Measurements from ENCODE around the gene VTI1B. TPM values are rescaled to one million over a fixed set of nuclear protein-coding genes. Genes with fewer than 3 reads are reported as not detected.

The VTI1B gene
- total and polyA plus RNA-seq, 3 experiments from 2014 or later, result 81.4 to 94.4 (median 93.7) TPM

Other genes starting within 250 kb of the VTI1B start
- 1 to 10 TPM; 3.2 to 4.4 TPM for gene TMEM229B, start 185.9 kb downstream of the VTI1B start, total RNA-seq
- gene TMEM229B, start 185.9 kb downstream of the VTI1B start, polyA plus RNA-seq, result 34.4 TPM
- gene PLEKHH1, start 141.3 kb downstream of the VTI1B start, total RNA-seq, result under 1 TPM; 0.77 to 0.86 TPM
- not detected for gene PLEKHH1, start 141.3 kb downstream of the VTI1B start, polyA plus RNA-seq
- gene PIGH, start 74.4 kb downstream of the VTI1B start, total RNA-seq, result 10 to 100 TPM; 24.2 to 26.1 TPM
- 39.3 TPM for gene PIGH, start 74.4 kb downstream of the VTI1B start, polyA plus RNA-seq
- 1 to 10 TPM; 2.3 to 2.8 TPM for gene ARG2, start 54.7 kb downstream of the VTI1B start, total RNA-seq
- 1.2 TPM for gene ARG2, start 54.7 kb downstream of the VTI1B start, polyA plus RNA-seq
- gene RDH11, start 21.1 kb upstream of the VTI1B start, total RNA-seq, result 10 to 100 TPM; 45.1 to 47.8 TPM
- 73.4 TPM for gene RDH11, start 21.1 kb upstream of the VTI1B start, polyA plus RNA-seq
- gene RDH12, start 27.3 kb upstream of the VTI1B start, total RNA-seq, result not detected
- not detected for gene RDH12, start 27.3 kb upstream of the VTI1B start, polyA plus RNA-seq
- gene ZFYVE26, start 142.0 kb upstream of the VTI1B start, total RNA-seq, result 10 to 100 TPM; 19.0 to 19.9 TPM
- gene ZFYVE26, start 142.0 kb upstream of the VTI1B start, polyA plus RNA-seq, result 4.1 TPM
- 10 to 100 TPM; 17.4 to 22.9 TPM for gene RAD51B, start 145.1 kb upstream of the VTI1B start, total RNA-seq
- 15.7 TPM for gene RAD51B, start 145.1 kb upstream of the VTI1B start, polyA plus RNA-seq